AG10803 (cell line): ENCODE measurements around the gene C9.

ENCODE experiments used
- DNase-seq: peaks from one replicate; pipeline ENCODE4 v3.0.0; 2010; ENCODE audit warnings: low read depth
- H3K4me3 ChIP-seq: 2 replicates; pipeline ENCODE4 v1.5.1; 2011; ENCODE audit warnings: mild to moderate bottlenecking, low read length, control low read depth
- CTCF ChIP-seq: conservative IDR thresholded peaks from 2 replicates; pipeline ENCODE4 v1.5.1; 2011; ENCODE audit warnings: mild to moderate bottlenecking, low read length, control low read depth, inconsistent platforms

The C9 gene

GRCh38 chr5:39262981-39263380, 101.3 kb downstream of the C9 start:
- no peak overlapping the region for H3K4me3 ChIP-seq
- DNase-seq = no peak
- no peak for TF ChIP-seq CTCF

GRCh38 chr5:39260095-39260494, 104.2 kb downstream of the C9 start:
- no peak overlapping the region for H3K4me3 ChIP-seq
- TF ChIP-seq CTCF = no peak
- DNase-seq = no peak

- no peak for TF ChIP-seq CTCF
- no peak overlapping the region for H3K4me3 ChIP-seq
- DNase-seq = no peak
These were observed 106.7 kb downstream of the C9 start for GRCh38 chr5:39257554-39257953.

- no peak for TF ChIP-seq CTCF
- no peak overlapping the region for H3K4me3 ChIP-seq
- peak; percentile 67 for DNase-seq
These were observed 107.6 kb downstream of the C9 start for GRCh38 chr5:39256477-39257235.

- no peak overlapping the region for H3K4me3 ChIP-seq
- TF ChIP-seq CTCF = no peak
- no peak for DNase-seq
These were observed 108.9 kb downstream of the C9 start for GRCh38 chr5:39255406-39255805.

GRCh38 chr5:39254671-39255070, 109.6 kb downstream of the C9 start:
- no peak for DNase-seq
- no peak for TF ChIP-seq CTCF

GRCh38 chr5:39253196-39253595, 111.1 kb downstream of the C9 start:
- DNase-seq = peak; percentile 15
- no peak overlapping the region for H3K4me3 ChIP-seq
- TF ChIP-seq CTCF = no peak

More at GRCh38 chr5:39254671-39255070, 109.6 kb downstream of the C9 start:
- no peak overlapping the region for H3K4me3 ChIP-seq
